HT-29 (cell line): Measurements from ENCODE around the gene ENPP1. TPM values are rescaled to one million over a fixed set of nuclear protein-coding genes. Genes with fewer than 3 reads are reported as not detected.
A peak's percentile ranks its signal among the peaks of the same experiment; 100 is the strongest.
"Not testable (repeated sequence)": the region's sequence is repeated elsewhere in the genome, so short reads cannot be mapped to it uniquely, and the experiment has no call there.

Experiments
- DNase-seq: peaks from one replicate; pipeline ENCODE4 v3.0.0-alpha.2; 2015; ENCODE audit warnings: low spot score
- total RNA-seq: library from RNA; depleted of rRNA; stranded (reverse); fragments of >200 nt; shearing (Covaris generic); gene quantifications from 2 replicates; pipeline ENCODE4 v1.2.3, GENCODE V29; 2014

ENPP1 gene
- total RNA-seq, 1 experiment from 2014 or later: 0.33 TPM

DNA sequence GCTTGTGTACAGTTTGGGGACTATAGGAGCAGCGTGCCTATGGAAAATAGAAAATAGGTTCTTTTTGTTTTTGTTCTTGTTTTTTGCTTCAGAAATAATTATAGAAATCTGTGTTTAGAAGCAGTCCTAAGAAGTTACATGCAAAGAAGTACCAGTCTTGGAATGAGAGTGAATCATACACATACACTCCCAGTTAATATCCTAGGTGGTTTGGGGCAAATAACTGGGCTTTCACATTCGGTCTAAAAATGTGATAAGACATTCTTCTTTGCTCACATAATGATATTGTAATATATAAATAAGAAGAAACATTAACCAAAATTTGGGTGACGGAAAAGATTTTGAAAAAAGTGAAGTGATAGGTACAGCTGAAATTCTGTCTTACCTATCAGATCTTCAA, 61.0 kb downstream of the ENPP1 start:
- DNase-seq: no peak

DNA sequence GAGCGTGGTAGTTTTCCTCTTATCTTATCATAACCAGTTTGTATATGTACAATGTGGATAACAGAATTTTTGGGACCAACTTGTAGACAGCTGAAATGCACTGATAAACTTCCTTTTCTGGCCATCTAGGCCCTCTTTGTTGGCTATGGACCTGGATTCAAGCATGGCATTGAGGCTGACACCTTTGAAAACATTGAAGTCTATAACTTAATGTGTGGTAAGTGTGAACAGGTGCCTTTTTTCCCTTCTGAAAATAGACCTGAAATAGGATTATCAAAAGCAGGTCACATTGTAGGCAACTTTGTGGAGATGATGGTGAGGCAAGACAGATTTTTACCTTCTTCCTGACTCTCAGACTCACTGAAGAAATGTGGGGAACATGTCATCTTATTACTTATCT, 67.8 kb downstream of the ENPP1 start:
- no peak for DNase-seq

GRCh38 chr6:131876545-131876944, 68.7 kb downstream of the ENPP1 start:
- no peak for DNase-seq

- no peak for DNase-seq
These were observed 70.4 kb downstream of the ENPP1 start for GRCh38 chr6:131877999-131878789.

- no peak for DNase-seq
These were observed 75.2 kb downstream of the ENPP1 start for GRCh38 chr6:131883016-131883415.

- no peak for DNase-seq
These were observed 77.4 kb downstream of the ENPP1 start for GRCh38 chr6:131885237-131885636.

DNA sequence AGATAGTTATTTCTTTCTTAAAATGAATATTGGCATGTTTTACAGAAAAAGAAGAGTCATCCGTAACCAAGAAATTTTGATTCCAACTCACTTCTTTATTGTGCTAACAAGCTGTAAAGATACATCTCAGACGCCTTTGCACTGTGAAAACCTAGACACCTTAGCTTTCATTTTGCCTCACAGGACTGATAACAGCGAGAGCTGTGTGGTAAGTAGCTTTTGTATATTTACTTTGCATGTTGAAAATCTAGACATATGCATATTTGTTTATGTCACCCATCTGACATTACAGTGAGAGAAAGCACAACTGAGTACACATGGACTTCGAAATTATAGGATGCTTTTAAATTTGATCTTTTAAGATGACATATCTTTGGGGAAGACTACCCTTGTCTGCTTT, 78.7 kb downstream of the ENPP1 start:
- no peak for DNase-seq

- no peak for DNase-seq
These were observed 82.3 kb downstream of the ENPP1 start for GRCh38 chr6:131890091-131890490.

- no peak for DNase-seq
These were observed 85.4 kb downstream of the ENPP1 start for GRCh38 chr6:131893198-131893597.

DNA sequence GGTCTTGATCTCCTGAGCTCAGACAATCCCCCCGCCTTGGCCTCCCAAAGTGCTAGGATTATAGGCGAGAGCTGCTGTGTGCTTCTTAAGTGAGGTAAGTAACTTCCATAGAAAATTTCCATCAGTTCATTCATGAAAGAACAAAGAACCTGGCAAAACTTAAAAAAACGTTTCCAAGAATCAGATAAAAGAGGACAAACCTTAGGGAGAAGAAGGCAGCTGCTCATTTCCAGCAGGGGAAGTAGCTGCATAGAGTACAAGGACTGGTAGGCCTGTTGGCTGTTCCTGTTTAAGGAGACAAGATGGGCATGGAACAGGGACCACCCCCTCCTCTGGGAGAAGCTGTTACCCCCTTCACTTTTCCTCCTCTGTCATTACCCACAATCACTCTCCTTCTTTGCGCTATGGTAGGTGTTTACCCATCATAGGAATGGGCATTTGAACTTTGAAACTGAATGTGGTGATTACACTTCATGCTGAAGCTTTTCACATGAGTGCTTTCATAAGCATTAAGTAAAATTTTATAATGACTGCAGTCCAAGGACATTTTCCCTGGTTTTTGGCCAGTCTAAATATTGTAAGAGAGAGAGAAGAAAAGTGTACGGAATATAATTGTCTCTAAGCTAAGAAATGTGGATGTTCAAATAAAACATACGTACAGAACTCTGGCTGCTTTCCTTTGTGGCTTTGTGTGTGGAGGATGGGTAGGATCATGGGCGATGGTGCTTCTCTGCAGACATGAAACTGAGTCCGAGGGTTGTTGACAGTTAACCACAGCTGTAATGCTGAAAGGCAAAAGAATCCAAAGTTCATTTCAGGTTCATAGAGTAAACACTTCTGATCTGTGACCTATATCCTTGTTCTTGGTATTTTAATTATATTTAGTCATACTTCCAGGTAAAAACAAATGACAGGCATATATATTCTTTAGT, 86.9 kb downstream of the ENPP1 start:
- DNase-seq: peak; percentile 69

- no peak for DNase-seq
These were observed 89.2 kb downstream of the ENPP1 start for GRCh38 chr6:131897050-131897435.

DNA sequence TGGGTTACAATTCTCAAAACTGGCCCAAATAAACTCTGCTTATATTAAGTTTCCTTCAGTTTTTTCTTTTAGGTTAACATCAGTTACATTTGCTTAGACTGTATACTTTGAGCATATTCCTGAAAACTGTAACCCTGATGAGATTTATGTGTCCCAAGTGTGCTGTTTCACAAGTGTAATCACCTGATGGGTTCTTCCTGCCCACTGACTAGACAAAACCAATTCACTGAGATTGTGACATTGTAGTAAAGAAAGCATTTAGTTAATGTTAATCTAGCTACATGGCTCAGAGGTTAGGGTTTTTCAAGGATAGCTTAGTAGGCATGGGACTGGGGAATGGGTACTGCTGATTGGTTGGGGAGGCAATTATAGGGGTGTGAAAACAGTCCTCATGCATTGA, 89.8 kb downstream of the ENPP1 start:
- no peak for DNase-seq

DNA sequence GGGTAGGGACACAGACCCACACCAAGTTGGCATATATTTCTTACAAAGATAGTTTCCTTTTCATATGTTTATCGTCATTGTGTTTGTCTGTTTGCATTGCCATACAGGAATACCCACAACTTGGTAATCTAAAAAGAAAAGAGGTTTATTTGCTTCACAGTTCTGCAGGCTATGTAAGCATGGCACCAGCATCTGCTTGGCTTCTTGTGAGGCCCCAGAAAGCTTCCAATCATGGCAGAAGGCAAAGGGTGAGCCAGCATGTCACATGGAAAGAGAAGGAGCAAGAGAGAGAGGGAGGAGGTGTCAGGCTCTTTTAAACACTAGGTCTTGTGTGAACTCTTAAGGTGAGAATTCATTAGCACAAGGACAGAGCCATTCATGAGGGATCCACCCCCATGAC, 90.9 kb downstream of the ENPP1 start:
- DNase-seq: no peak

GRCh38 chr6:131900231-131900630, 92.4 kb downstream of the ENPP1 start:
- no peak for DNase-seq

DNA sequence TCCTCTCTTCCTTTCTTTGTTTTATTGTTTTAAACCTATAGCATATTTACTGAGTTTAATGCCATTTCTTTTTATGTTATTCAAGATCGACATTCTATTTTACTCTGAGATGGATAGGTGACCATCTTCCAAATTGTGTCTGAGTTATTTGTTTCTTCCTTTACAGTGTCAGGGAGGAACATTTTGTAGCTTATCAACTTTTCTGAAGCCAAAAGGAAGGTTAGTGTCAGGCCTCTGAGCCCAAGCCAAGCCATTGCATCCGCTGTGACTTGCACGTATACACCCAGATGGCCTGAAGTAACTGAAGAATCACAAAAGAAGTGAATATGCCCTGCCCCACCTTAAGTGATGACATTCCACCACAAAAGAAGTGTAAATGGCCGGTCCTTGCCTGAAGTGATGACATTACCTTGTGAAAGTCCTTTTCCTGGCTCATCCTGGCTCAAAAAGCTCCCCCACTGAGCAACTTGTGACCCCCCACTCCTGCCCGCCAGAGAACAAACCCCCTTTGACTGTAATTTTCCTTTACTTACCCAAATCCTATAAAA, 93.6 kb downstream of the ENPP1 start:
- not testable (repeated sequence) for DNase-seq

DNA sequence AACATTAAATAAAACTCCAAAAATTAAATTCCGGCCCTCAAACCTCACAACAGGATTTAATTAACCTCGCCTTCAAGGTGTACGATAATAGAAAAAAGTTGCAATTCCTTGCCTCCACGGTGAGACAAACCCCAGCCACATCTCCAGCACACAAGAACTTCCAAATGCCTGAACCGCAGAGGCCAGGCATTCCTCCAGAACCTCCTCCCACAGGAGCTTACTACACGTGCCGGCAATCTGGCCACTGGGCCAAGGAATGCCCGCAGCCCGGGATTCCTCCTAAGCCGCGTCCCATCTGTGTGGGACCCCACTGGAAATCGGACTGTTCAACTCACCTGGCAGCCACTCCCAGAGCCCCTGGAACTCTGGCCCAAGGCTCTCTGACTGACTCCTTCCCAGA, 95.9 kb downstream of the ENPP1 start:
- DNase-seq: not testable (repeated sequence)

DNA sequence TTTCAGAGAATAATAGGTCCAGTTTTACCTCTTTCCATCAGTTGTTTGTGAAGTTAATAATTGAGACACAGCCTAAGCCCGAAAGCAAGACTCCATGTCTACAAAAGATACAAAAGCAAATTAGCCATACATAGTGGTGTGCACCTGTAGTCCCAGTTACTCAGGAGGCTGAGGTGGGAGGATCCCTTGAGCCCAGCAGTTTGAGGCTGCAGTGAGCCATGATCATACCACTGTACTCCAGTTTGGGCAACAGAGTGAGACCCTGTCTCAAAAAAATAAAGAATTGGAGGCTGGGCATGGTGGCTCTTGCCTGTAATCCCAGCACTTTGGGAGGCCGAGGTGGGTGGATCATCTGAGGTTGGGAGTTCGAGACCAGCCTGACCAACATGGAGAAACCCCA, 101.0 kb downstream of the ENPP1 start:
- not testable (repeated sequence) for DNase-seq

GRCh38 chr6:131909408-131910218, 101.8 kb downstream of the ENPP1 start:
- peak; percentile 91 for DNase-seq

DNA sequence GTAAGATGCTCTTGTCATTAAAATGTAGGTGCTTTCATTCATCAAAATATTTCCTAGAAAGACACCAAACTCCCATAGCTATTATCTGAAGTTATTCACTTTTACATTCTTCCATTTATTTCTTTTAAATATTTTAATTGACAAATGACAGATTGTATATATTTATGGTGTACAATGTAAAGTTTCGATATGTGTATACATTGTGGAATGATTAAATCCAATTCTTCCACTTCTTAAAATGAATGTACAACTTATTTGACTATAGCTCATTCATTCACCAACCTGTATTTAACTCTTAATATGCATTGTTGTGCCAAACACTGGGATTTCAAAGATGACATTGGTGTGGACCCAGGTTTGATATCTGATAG, 102.4 kb downstream of the ENPP1 start:
- DNase-seq: no peak

DNA sequence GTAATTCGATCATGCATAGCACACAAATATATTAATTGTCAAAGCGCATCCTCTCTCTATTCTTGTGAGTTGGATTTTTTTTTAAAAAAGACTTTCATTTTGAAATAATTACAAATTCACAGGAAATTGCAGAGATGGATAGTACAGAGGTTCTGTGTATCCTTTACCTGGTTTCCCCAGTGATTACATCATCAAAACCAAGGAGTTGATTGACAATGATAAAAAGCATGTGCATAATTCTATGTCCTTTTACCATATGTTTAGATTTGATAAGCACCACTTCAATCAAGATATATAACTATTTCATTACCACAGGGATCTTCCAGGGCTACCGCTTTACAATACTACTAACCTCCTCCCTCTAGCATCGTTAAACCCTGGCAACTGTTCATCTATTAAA, 103.1 kb downstream of the ENPP1 start:
- DNase-seq: no peak

GRCh38 chr6:131911951-131912350, 104.1 kb downstream of the ENPP1 start:
- no peak for DNase-seq

DNA sequence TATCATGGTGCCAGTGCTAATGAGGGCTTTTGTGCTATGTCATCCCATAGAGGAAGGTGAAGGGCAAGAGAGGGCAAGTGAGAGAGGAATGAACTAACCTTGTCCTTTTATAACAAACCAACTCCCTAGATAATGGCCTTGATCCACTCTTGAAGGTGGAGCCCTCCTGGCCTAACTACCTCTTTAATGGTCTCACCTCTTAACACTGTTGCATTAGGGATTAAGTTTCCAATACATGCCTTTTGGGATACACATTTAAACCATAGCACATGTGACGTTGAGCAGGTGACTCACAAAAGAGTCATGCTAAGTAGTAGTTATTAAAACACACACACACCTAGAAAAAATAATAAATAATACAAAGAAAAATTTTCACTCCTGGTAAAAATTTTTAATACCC, 106.4 kb downstream of the ENPP1 start:
- DNase-seq: no peak
